NB4 (cell line): ENCODE data around the gene PCP4L1.

ENCODE experiments used
- DNase-seq: peaks from one replicate; pipeline ENCODE4 v3.0.0; 2010; ENCODE audit warnings: low read depth
- H3K4me3 ChIP-seq: one replicate; pipeline ENCODE4 v1.5.1; 2011; ENCODE audit warnings: mild to moderate bottlenecking, low read depth, low read length, moderate library complexity
- MYC ChIP-seq: IDR thresholded peaks from 2 replicates; pipeline ENCODE4 v1.6.1; 2011; ENCODE audit warnings: low read depth, low read length
- POLR2A ChIP-seq: IDR thresholded peaks from 2 replicates; pipeline ENCODE4 v1.6.1; 2011; ENCODE audit warnings: mild to moderate bottlenecking; ENCODE audit not compliant: insufficient read length; ENCODE audit errors: extremely low read depth
- TF ChIP-seq, protein P1 (sequence below): IDR thresholded peaks from one replicate; pipeline ENCODE4 v1.5.1; 2012; ENCODE audit warnings: low read depth, low read length
- TF ChIP-seq, protein P2 (sequence below): IDR thresholded peaks from 2 replicates; pipeline ENCODE4 v1.6.1; 2011; ENCODE audit warnings: low read depth, low read length

The PCP4L1 gene

DNA sequence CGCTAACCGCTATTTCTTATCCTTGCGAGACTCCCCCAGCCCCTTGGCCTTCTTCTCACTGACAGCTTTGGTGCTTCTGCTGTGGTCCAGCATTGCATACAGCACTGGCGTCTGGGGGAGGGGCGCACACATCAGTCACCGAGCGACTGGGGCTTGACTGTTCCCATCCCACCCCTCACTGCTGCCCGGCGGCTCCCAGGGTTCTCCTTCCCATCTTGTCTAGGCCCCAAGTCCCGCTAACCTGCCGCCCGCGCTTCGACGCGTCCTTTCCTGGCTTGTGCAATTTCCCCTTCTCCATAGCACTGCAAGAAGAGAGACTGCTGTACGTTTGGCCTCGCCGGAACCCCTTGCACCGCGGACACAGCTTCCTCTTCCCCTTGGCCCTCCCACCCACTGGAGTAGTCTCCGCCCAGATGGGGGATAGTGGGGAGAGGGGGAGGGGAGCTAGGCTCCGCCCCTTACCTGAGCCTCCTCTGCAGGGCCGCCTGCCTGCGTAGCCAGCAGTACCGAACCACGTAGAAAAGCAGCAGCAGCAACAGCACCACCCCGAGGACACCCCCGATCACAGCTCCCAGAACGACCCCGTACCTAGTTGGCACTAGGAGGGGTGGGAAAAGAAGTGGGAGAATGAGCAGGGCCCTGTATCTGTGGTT is 47.4 kb downstream of the PCP4L1 start:
- TF ChIP-seq MYC (no peak), POLR2A (peak; percentile 62)
- TF ChIP-seq, protein P1, sequence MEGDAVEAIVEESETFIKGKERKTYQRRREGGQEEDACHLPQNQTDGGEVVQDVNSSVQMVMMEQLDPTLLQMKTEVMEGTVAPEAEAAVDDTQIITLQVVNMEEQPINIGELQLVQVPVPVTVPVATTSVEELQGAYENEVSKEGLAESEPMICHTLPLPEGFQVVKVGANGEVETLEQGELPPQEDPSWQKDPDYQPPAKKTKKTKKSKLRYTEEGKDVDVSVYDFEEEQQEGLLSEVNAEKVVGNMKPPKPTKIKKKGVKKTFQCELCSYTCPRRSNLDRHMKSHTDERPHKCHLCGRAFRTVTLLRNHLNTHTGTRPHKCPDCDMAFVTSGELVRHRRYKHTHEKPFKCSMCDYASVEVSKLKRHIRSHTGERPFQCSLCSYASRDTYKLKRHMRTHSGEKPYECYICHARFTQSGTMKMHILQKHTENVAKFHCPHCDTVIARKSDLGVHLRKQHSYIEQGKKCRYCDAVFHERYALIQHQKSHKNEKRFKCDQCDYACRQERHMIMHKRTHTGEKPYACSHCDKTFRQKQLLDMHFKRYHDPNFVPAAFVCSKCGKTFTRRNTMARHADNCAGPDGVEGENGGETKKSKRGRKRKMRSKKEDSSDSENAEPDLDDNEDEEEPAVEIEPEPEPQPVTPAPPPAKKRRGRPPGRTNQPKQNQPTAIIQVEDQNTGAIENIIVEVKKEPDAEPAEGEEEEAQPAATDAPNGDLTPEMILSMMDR = peak; percentile 5
- TF ChIP-seq, protein P2, sequence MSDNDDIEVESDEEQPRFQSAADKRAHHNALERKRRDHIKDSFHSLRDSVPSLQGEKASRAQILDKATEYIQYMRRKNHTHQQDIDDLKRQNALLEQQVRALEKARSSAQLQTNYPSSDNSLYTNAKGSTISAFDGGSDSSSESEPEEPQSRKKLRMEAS = no peak
- H3K4me3 ChIP-seq = peak overlapping the region; percentile 77
- peak; percentile 96 for DNase-seq

DNA sequence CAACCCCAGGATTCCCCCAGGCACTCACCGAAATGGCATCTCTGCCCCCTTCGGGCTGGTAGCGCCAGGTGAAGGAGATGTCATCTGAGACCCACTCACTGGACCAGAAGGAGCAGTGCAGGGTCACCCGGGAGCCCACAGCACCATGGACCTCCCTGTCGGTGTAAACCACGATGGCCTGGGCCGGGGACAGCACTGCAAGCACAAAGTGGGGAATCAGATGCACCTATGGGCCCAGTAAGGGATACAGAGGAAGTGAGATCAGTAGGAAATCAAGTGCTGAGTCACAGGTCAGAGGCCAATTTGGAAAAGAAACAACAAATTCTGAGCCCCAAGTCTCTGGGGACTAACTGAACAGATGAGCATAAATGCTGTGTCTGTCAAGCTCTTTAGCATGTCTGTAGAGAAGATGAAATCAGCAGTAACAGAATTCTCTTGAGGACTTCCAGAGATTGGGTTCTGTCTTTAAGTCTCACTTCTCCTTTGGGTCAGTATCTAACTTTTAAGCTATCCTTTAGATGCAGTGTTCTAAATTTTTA is 48.8 kb downstream of the PCP4L1 start:
- DNase-seq = peak; percentile 94
- peak overlapping the region; percentile 47 for H3K4me3 ChIP-seq
- TF ChIP-seq MYC (no peak), POLR2A (no peak)
- TF ChIP-seq, protein P1 = no peak
- TF ChIP-seq, protein P2 = no peak

DNA sequence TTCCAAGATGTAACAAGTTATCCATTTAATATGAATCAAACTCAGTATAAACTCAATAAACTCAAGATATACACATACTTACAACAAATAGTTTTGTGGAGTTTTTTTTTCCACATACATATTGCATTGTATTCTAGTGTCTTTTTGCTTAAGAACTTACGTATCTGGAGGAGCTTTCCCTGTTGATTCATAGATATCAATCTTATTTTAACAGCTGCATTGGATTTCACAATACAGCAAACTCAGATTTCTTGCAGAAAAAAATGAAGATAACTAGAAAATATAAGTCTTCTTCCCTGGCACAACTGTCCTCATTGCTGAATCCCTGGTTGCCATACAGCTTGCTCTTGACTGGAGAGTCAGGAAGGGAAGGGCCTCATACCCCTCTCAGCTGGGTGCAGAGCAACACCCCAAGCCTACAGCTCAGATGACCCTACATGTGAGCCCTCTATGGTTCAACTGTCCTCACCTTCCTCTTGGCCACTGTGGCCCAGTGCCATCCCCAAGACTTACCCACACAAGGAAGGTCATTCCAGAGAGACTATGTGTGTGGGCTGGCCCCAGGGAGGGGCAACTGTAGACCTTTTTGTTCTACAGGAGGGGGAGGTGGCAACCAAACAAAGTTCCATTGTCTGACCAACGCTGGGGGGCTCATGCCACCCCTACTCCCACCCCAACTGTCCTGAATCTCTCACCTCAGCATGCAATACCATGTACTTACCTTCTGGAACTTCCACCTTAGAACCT is 49.5 kb downstream of the PCP4L1 start:
- TF ChIP-seq, protein P1 = no peak
- TF ChIP-seq POLR2A (no peak), MYC (no peak)
- TF ChIP-seq, protein P2 = no peak
- no peak overlapping the region for H3K4me3 ChIP-seq
- DNase-seq = no peak

DNA sequence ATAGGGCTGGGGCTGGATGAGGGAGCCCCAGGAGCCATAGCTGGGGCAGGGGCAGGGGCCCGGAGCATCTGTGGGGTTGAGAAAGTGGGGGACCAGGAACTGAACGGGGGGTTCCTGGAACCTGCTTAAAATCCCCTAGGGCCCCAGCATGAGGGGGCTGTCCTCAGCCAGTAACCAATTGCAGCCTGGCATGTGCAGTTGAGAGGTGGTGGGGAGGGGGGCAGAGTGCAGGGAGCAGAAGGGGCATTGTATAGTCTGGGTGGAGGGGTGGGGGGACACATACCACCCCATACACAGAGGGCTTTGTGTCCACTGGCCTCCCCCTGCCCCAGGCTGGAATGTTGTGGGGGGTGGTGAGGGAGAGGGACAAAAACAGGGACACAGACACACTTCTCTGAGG is 51.3 kb downstream of the PCP4L1 start, which contains the start of gene MPZ:
TSS of gene MPZ (minus strand) at position 101 of the 400 bp plus-strand sequence. CDS start at position 38, 63 bp downstream.
- H3K4me3 ChIP-seq = no peak within 1 kb of the TSS
- no peak for TF ChIP-seq MYC
- TF ChIP-seq, protein P2 = no peak
- no peak for TF ChIP-seq POLR2A
- TF ChIP-seq, protein P1 = no peak
- DNase-seq = no peak

DNA sequence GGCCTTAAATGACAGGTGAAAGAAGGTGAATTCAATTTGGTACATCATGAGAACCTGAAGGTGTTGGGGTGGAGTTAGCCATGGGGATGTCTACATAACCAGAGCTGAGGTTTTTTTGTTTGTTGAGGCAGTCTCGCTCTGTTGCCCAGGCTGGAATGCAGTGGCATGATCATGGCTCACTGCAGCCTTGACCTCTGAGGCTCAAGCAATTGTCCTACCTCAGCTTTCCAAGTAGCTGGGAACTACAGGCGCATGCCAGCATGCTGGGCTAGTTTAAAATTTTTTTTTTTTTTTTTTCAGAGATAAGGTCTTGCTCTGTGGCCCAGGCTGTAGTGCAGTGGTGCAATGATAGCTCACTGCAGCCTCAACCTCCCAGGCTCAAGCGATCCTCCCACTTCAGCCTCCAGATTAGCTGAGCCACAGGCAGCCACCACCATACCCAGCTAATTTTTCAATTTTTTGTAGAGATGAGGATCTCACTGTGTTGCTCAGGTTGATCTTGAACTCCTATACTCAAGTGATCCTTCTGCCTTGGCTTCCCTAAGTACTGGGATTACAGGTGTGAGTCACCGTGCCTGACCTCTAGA is 53.1 kb downstream of the PCP4L1 start:
- TF ChIP-seq, protein P2 = no peak
- TF ChIP-seq MYC (no peak), POLR2A (no peak)
- TF ChIP-seq, protein P1 = no peak
- no peak overlapping the region for H3K4me3 ChIP-seq

More for the DNA sequence above, 53.1 kb downstream of the PCP4L1 start:
- DNase-seq = no peak
